WTC11 (cell line): ENCODE data around the gene RCAN1. TPM values are rescaled to one million over a fixed set of nuclear protein-coding genes. Genes with fewer than 3 reads are reported as not detected.
"Not testable (repeated sequence)": the region's sequence is repeated elsewhere in the genome, so short reads cannot be mapped to it uniquely, and the experiment has no call there.

Experiments used
- ATAC-seq: fragments of 200-7000 bp; cut with Tn5 transposase; 2 replicates; pipeline ENCODE4 v1.10.0; 2021; ENCODE audit warnings: mild to moderate bottlenecking, moderate library complexity
- CTCF ChIA-PET: fragments of 300-600 bp; sonication (Branson Sonifier 250); formaldehyde crosslinking; loops from one replicate; lab custom pipeline; 2021; ENCODE audit warnings: antibody characterized with exemption; lab: Charles Lee
- POLR2A ChIA-PET: fragments of 350-600 bp; sonication (Branson Sonifier 250); formaldehyde crosslinking; loops from one replicate; lab custom pipeline; 2021; ENCODE audit warnings: antibody characterized with exemption; lab: Charles Lee
- DNase-seq: peaks from one replicate; pipeline ENCODE4 v3.0.0; 2021; ENCODE audit warnings: low spot score
- H3K27ac Mint-ChIP-seq: 2 replicates; pipeline ENCODE4 v1.8.0; 2021; ENCODE audit warnings: mixed read lengths
- H3K27me3 Mint-ChIP-seq: 2 replicates; pipeline ENCODE4 v1.8.0; 2021; ENCODE audit warnings: low read depth, mild to moderate bottlenecking, moderate library complexity, mixed read lengths
- H3K36me3 Mint-ChIP-seq: 2 replicates; pipeline ENCODE4 v1.8.0; 2021; ENCODE audit warnings: mixed read lengths
- H3K4me1 Mint-ChIP-seq: 2 replicates; pipeline ENCODE4 v1.8.0; 2022; ENCODE audit warnings: mixed read lengths
- H3K4me3 Mint-ChIP-seq: 2 replicates; pipeline ENCODE4 v1.8.0; 2021; ENCODE audit warnings: mild to moderate bottlenecking, moderate library complexity, mixed read lengths
- H3K9me3 Mint-ChIP-seq: 2 replicates; pipeline ENCODE4 v1.8.0; 2021; ENCODE audit warnings: mixed read lengths
- ARID4B ChIP-seq: sonication (generic); formaldehyde crosslinking; IDR thresholded peaks from 2 replicates; pipeline ENCODE4 v1.8.0; 2023; ENCODE audit warnings: missing genetic modification reagents, mild to moderate bottlenecking, borderline replicate concordance
- CDX4 ChIP-seq: fragments of 250-450 bp; sonication (Bioruptor Pico); IDR thresholded peaks from 2 replicates; pipeline ENCODE4 v1.9.0; 2021; ENCODE audit warnings: moderate library complexity, mild to moderate bottlenecking, inconsistent platforms, borderline replicate concordance
- E2F4 ChIP-seq: sonication (generic); formaldehyde crosslinking; IDR thresholded peaks from 2 replicates; pipeline ENCODE4 v1.8.1; 2022; ENCODE audit warnings: low read depth, mild to moderate bottlenecking, moderate library complexity, missing genetic modification reagents, borderline replicate concordance
- FOXJ3 ChIP-seq: sonication (generic); formaldehyde crosslinking; IDR thresholded peaks from 2 replicates; pipeline ENCODE4 v1.9.0; 2021; ENCODE audit warnings: missing genetic modification reagents, mild to moderate bottlenecking, borderline replicate concordance
- HMGA2 ChIP-seq: fragments of 250-450 bp; sonication (Bioruptor Pico); IDR thresholded peaks from 2 replicates; pipeline ENCODE4 v1.4.0; 2021; ENCODE audit warnings: mild to moderate bottlenecking, moderate library complexity
- KAT7 ChIP-seq: sonication (generic); formaldehyde crosslinking; IDR thresholded peaks from 2 replicates; pipeline ENCODE4 v1.8.1; 2023; ENCODE audit warnings: missing genetic modification reagents, mild to moderate bottlenecking, borderline replicate concordance
- MLX ChIP-seq: sonication (generic); formaldehyde crosslinking; IDR thresholded peaks from 2 replicates; pipeline ENCODE4 v1.8.1; 2023; ENCODE audit warnings: mild to moderate bottlenecking, missing genetic modification reagents, moderate library complexity
- PRRX2 ChIP-seq: fragments of 250-450 bp; sonication (Bioruptor Pico); IDR thresholded peaks from 2 replicates; pipeline ENCODE4 v1.8.0; 2021; ENCODE audit warnings: mild to moderate bottlenecking
- ZBTB21 ChIP-seq: sonication (generic); formaldehyde crosslinking; IDR thresholded peaks from 2 replicates; pipeline ENCODE4 v1.8.1; 2023; ENCODE audit warnings: mild to moderate bottlenecking, missing genetic modification reagents, borderline replicate concordance
- total RNA-seq: library from RNA; stranded (reverse); gene quantifications from 3 replicates; pipeline ENCODE4 v1.2.3, GENCODE V29; 2021
- TF ChIP-seq, protein P1 (sequence below): sonication (generic); formaldehyde crosslinking; IDR thresholded peaks from 2 replicates; pipeline ENCODE4 v1.8.1; 2022; ENCODE audit warnings: missing genetic modification reagents, borderline replicate concordance
- TF ChIP-seq, protein P2 (sequence below): sonication (generic); formaldehyde crosslinking; IDR thresholded peaks from 2 replicates; pipeline ENCODE4 v1.8.1; 2022; ENCODE audit warnings: mild to moderate bottlenecking, moderate library complexity, missing genetic modification reagents

RCAN1 gene
- total RNA-seq, 1 experiment from 2014 or later = 5.9 TPM

DNA sequence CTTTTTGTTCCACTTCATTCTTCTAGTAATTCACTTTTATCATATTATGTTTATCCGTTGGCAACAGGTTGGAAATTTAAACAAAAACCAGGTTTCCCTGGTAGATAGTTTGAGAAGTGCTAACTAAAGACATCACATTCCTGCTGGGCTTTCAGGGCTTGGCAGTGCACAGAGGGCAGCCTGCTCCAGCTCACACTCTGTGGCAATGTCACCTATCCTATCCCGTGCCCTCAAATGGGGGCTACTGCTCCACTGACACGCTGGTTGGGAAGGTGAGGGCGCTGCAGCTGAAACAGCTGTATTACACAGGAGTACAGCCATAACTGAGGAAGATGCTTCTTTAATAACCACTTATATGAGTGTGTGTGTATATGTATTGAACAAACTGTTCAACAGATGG, 49.7 kb downstream of the RCAN1 start:
- TF ChIP-seq HMGA2 (CRISPR knock-in tag) = no peak
- TF ChIP-seq, protein P1, sequence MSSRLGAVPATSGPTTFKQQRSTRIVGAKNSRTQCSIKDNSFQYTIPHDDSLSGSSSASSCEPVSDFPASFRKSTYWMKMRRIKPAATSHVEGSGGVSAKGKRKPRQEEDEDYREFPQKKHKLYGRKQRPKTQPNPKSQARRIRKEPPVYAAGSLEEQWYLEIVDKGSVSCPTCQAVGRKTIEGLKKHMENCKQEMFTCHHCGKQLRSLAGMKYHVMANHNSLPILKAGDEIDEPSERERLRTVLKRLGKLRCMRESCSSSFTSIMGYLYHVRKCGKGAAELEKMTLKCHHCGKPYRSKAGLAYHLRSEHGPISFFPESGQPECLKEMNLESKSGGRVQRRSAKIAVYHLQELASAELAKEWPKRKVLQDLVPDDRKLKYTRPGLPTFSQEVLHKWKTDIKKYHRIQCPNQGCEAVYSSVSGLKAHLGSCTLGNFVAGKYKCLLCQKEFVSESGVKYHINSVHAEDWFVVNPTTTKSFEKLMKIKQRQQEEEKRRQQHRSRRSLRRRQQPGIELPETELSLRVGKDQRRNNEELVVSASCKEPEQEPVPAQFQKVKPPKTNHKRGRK = no peak
- H3K4me3 Mint-ChIP-seq = no peak overlapping the region
- DNase-seq (no peak), ATAC-seq (no peak)
- no peaks in the 10 kb centered on the region for H3K36me3 Mint-ChIP-seq
- ChIA-PET CTCF (no interaction called here), POLR2A (no interaction called here)
- H3K27ac Mint-ChIP-seq = no peak overlapping the region
- H3K4me1 Mint-ChIP-seq = no peaks in the 10 kb centered on the region
- no peaks in the 10 kb centered on the region for H3K9me3 Mint-ChIP-seq
- no peaks in the 10 kb centered on the region for H3K27me3 Mint-ChIP-seq

GRCh38 chr21:34563370-34563769, 51.5 kb downstream of the RCAN1 start:
- H3K27ac Mint-ChIP-seq, ATAC-seq, H3K9me3 Mint-ChIP-seq, POLR2A ChIA-PET, H3K36me3 Mint-ChIP-seq, H3K4me1 Mint-ChIP-seq, DNase-seq, H3K27me3 Mint-ChIP-seq, H3K4me3 Mint-ChIP-seq: not testable (repeated sequence)
- CTCF ChIA-PET = interaction anchor here (1.5 kb wide), 1 partner anchor 40 kb away, joined by 3 read pairs; no protein-coding TSS in a partner anchor

GRCh38 chr21:34561806-34562205, 53.1 kb downstream of the RCAN1 start:
- CTCF ChIA-PET = interaction anchor here (1.5 kb wide), 1 partner anchor 51 kb away, joined by 4 read pairs; no protein-coding TSS in a partner anchor
- no peak overlapping the region for H3K4me3 Mint-ChIP-seq

More at GRCh38 chr21:34561806-34562205, 53.1 kb downstream of the RCAN1 start:
- H3K4me1 Mint-ChIP-seq = no peaks in the 10 kb centered on the region
- ATAC-seq = no peak
- POLR2A ChIA-PET = no interaction called here
- TF ChIP-seq ZBTB21 (no peak), MLX (CRISPR knock-in tag) (no peak), FOXJ3 (CRISPR knock-in tag) (no peak), KAT7 (CRISPR knock-in tag) (no peak), PRRX2 (no peak), ARID4B (CRISPR knock-in tag) (no peak), E2F4 (CRISPR knock-in tag) (no peak), CDX4 (CRISPR knock-in tag) (no peak)
- TF ChIP-seq, protein P2, sequence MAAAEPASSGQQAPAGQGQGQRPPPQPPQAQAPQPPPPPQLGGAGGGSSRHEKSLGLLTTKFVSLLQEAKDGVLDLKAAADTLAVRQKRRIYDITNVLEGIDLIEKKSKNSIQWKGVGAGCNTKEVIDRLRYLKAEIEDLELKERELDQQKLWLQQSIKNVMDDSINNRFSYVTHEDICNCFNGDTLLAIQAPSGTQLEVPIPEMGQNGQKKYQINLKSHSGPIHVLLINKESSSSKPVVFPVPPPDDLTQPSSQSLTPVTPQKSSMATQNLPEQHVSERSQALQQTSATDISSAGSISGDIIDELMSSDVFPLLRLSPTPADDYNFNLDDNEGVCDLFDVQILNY (CRISPR knock-in tag) = no peak
- TF ChIP-seq, all 79 proteins: peak for 0
- H3K27ac Mint-ChIP-seq = no peak overlapping the region
- DNase-seq = no peak
- H3K9me3 Mint-ChIP-seq = no peaks in the 10 kb centered on the region
- H3K27me3 Mint-ChIP-seq = no peaks in the 10 kb centered on the region
- H3K36me3 Mint-ChIP-seq = no peaks in the 10 kb centered on the region
